22Rv1 (cell line): ENCODE data around the gene KRTDAP.

Experiments
- H3K27ac ChIP-seq: fragments of 450-650 bp; 2 replicates; pipeline ENCODE4 v1.5.1; 2017
- CTCF ChIP-seq: fragments of 450-650 bp; IDR thresholded peaks from 2 replicates; pipeline ENCODE4 v1.5.1; 2017; ENCODE audit warnings: mild to moderate bottlenecking
- ZFX ChIP-seq: fragments of 450-650 bp; IDR thresholded peaks from 2 replicates; pipeline ENCODE4 v1.6.1; 2017; ENCODE audit warnings: antibody characterized with exemption, borderline replicate concordance

KRTDAP gene

GRCh38 chr19:35529241-35530218 lies 39.3 kb upstream of the KRTDAP start:
- TF ChIP-seq CTCF (no peak), ZFX (no peak)
- no peak overlapping the region for H3K27ac ChIP-seq

GRCh38 chr19:35528218-35529038 lies 38.2 kb upstream of the KRTDAP start, which contains the start of gene SBSN:
TSS of gene SBSN (minus strand) at chr19:35528311. CDS start at chr19:35528281, 30 bp downstream.
- TF ChIP-seq CTCF (no peak), ZFX (no peak)
- H3K27ac ChIP-seq, result no peak within 1 kb of the TSS

GRCh38 chr19:35525873-35526272 lies 35.6 kb upstream of the KRTDAP start:
- TF ChIP-seq ZFX (no peak), CTCF (no peak)
- H3K27ac ChIP-seq, result no peak overlapping the region

- TF ChIP-seq CTCF (no peak), ZFX (no peak)
These were observed 34.0 kb upstream of the KRTDAP start for GRCh38 chr19:35524181-35524837.

GRCh38 chr19:35522745-35523327 lies 32.6 kb upstream of the KRTDAP start:
- TF ChIP-seq CTCF, result no peak
- TF ChIP-seq ZFX, result no peak
- H3K27ac ChIP-seq, result no peak overlapping the region

More at GRCh38 chr19:35524181-35524837, 34.0 kb upstream of the KRTDAP start:
- no peak overlapping the region for H3K27ac ChIP-seq

GRCh38 chr19:35521124-35521743 lies 31.0 kb upstream of the KRTDAP start:
- H3K27ac ChIP-seq, result no peak overlapping the region

More at GRCh38 chr19:35521124-35521743, 31.0 kb upstream of the KRTDAP start:
- no peak for TF ChIP-seq CTCF
- no peak for TF ChIP-seq ZFX
